Stimulated activated CD8-positive, alpha-beta memory T cell treated with anti-CD3 and anti-CD28 coated beads, Interleukin-7, amount 100 ng/mL, for 4 hours (primary cell): ENCODE results near the gene PEX11B.

Source experiments
- DNase-seq, 2 donors: peaks; one replicate each; pipeline ENCODE4 v3.0.0-alpha.2; 2020; ENCODE audit warnings: low read depth in 2 of 2

PEX11B gene

DNA sequence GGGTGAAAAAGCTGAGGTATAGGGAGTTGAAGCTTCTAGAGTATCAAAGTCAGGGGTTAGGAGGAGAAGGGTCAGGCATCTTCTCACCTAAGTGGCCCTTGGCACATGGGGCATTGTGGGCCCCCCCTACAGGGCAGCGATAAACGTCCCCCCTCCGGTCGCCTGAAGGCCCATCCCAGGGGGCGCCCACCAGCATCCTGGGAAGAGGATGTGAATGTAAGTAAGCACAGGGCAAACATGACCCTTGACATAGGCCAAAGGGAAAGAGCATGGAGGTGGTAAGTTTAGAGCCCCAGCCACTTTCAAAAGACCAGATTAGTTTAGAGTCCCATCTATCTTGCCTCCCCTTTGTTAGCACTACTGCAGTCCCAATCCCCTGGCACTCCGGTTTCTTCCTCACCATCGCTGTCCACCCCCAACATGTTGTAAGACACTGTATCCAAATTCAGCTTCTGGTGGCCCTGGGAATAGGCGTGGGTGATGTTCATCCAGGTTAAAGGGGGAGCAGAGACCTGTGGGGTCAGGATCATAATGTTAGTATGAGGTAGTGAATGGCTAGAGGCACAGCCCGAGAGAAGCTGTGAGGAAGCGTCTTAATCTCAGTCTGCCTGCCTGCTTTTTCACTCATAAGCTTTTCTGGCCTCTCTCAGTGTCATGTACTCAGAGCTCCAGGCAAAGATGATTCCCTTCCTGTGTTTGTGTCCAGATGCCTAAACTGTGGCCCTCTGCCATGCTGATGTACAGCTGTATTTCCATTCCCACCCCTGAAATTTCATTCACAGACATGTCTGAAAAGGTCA is 11.4 kb downstream of the PEX11B start:
- DNase-seq = no peak

DNA sequence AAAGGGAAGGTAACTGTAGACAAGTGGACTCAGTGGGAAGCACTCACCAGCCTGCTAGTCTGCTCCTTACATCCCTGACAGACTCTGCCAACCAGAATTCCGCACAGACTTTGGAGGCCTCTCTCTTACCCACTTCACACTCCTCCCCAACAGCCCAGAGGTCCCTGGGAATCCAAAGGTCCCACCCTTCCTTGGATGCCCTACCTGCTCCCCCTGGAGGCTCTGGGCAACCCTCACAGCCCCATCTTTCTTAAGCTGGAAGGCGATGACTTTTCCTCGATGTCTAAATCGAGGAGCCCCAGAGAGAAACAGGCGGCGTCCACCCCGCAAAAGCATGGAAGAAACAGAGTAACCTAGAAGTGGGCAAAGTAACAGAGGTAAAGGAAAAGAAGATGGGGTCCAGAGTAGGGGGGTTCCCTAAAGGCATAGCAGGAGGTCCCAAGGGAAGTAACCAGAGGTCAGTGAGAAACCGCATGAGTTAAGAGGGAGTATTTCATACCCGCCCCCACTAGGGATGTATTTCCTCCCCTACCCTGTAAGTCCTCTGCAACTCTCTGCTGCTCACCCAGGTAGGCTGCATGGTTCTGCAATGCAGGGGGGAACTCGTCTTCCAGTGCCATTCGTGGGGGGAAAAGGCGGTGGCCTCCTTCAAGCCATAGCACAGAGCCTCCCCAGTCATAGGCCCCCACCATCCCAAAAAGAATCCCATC is 17.1 kb downstream of the PEX11B start:
- no peak for DNase-seq

DNA sequence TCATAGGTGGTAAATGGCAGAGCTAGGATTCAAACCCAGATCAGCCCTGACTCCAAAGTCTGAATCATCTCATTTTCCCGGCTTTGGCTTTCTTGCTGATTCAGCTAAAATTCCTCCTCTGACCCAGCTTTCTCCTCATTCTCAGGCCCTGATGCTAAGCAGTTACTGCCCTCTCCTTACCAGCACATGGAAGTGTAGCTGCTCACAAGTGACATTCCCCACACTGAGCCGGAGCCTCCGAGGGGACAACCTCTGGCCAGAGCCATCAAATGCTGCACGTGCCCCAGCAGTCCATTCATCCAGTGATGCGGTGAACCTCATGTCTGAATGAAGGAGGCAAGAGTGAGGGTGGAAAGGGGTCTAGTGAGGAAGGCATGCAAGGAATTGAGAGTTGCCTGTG is 19.8 kb downstream of the PEX11B start:
- no peak for DNase-seq

DNA sequence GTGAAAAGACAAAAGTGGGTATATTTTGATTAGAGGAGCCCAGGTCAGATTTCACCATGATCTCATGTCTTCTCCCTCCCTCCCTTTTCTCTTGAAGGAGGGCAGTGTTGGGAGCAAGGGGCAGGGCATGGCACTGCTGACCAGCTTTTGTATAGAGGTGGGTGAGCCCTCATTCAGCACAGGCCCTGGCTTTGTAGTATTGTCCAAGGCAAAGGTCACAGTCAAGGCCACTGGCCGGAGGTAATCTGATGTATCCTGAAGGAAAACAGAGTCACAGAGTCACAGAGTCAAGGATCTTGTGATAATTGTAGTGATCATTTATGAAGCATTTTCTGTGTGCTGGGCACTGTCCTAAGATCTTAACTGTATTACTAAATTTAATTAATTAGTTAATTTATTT is 20.5 kb downstream of the PEX11B start:
- no peak for DNase-seq

DNA sequence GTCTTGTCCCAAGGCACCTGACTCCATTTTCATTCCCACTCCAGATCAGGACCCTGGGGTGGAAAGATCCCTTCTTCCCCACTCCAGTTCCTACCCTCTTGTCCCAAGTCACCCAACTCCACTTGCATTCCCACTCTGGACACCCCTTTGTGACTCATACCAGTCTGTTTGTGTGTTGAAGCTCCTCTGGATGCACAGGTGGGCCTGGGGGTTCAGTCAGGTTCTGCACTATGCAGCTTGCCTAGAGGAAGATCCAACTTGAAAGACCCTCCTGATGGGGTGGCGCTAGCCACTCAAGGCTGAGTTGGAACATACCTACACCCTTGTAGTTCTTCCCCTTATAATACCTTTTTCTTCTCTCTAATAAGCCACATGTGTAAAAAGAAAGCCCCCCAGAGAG is 23.0 kb downstream of the PEX11B start:
- DNase-seq = no peak

DNA sequence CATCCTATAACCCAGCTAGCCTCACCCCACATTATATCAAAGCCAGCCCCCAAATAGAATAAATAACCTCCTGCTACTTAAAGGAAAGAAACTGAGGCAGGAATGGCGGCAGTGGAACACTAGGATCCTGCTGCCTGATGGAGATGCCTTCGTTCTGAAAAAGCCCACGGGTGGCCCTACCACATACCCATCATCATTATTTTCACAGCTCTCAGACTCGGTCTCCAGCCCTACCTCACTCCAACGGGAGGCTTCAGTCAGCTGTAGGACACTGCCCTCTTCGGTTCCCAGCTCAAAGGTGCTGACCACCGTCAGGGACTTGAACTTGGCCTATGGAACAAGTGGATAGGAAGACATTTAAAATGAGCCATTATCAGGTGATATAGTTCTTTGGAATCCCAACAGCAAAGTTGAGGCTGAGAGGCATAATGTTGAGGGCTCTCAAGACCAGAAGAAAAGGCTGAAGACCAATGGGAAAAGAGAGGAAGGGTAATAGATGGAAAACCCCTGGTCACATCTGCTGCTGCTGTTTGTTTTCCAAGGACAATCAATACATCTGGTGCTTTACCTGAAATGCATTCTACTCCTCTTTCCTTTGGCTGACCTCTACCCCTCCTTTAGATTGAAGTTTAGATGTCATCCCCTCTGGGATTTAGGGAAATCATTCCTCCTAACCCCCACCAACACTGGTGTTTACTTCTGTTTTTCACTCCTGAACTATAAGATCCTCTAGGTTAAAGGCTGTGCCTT is 25.0 kb downstream of the PEX11B start:
- DNase-seq = no peak

DNA sequence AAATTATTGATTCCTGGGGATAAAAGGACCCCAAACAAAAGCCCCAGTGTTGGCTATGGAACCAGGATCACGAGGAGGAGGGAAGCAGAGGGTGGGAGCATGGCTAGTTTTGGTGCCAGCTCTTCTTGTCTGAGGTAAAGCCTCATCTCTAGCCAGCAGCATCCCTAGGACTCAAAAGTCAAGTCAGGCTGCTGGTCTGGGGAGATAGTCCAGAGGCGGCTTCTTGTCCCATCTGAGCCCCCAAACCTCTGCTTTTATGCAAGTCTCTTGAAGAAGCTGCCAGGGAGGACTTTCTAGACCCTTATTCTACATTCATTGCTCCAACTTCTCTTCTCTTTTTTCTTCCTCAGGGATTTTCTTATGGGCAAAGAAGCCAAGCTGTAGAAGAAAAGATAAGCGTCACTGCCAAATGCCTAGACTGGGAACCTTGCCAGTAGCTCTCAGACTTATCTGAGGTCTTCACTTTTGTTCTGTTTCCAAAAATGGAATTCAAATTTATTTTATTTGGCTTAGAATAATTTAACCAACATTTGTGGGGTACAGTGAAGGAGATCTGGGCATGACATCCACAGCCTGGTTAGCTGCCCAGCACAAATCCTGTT is 25.9 kb downstream of the PEX11B start:
- DNase-seq = no peak

DNA sequence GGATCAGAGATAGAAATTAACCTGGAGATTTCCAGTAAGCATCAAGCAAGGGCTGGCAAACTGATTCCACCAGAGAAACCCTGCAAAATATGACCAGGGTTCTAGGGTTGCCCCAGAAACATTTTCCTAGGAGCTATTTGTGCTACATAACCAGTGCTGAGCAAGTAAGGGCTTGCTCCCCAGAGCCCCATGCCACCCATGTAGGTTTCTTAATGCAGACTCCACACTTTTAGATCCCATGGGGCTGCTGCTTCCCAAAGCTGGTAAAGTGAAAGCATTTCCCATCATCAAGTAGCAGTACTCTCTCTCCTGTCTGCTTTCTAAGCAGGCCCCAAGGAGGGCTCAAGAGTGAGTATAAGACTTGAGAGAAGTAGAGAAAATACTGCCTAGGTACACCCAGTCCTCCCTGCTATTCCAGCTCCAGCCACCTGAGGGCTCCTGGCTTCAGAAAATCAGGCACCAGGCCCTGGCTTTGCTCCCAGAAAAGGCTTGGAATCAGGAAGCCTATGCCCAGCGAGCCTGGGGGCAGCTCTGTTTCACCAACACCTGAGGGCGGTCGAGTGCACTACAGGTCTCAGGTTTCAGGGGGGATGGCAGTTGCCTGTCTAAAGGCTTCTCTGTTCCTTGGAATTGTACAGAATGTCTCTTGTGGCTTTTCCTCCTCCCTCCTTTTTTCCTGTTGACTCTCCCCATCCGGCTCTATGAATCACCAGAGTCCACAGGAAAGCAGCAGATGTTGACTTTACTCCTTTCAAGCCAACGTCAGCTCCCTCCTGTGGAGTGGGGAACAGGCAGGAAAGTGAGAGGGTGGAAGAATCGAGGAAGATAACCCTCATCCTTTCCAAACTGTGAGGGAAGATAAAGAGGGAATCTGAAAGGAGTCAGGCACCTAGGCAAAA is 26.7 kb downstream of the PEX11B start:
- DNase-seq = peak; percentile 7 to 12

DNA sequence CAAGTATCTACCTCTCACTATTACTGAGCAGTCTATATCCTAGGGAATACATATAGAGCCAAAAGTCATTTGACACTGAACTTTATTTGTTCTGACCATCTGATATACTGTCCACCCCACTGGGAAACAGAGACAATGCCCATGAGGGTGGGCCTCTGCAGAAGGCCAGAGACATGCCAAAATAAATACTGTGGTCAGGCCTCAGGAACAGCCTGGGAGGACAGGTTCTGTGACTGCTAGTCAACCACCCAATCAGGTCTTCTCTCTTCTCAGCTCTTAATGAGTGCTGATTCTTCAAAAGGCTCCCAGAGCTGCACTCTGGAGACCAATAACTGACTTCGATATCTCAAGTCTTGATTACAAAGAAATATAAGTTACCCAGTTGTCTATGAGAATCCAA is 27.4 kb downstream of the PEX11B start:
- DNase-seq = no peak

DNA sequence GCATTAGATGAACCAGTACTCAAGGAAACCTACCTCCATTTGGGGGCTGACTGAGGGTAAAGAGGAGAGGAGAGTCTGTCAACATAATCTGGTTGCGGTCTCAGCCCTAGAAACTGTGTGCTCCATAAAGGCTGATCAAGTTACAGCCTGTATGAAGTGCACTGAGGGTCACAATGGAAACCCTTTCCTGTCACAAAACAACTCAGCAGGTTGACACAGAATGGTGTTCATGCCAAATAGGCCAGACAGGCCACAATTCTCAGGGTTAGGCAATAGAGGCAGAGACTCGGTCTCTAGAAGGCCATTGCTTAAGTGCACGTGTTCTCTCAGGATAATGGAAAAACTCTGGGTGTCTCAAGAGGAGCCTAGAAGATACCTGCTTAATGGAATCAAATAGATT is 28.8 kb downstream of the PEX11B start:
- no peak for DNase-seq

DNA sequence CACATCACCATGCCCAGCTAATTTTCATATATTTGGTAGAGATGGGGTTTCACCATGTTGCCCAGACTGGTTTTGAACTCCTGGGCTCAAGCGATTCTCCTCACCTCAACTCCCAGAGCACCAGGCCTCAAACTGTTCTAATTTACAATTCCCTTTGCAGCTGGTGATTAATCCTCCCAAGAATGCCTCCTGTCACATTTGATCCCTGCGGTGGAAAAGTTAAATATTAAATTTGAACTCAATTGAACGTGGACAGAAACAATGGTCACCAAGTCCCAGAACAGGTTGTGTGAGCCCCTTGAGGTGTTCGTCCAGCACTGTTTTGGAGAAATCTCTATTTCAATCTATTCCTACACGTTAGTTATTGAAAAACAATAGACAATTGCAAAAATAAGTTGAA is 30.9 kb downstream of the PEX11B start:
- DNase-seq = no peak

DNA sequence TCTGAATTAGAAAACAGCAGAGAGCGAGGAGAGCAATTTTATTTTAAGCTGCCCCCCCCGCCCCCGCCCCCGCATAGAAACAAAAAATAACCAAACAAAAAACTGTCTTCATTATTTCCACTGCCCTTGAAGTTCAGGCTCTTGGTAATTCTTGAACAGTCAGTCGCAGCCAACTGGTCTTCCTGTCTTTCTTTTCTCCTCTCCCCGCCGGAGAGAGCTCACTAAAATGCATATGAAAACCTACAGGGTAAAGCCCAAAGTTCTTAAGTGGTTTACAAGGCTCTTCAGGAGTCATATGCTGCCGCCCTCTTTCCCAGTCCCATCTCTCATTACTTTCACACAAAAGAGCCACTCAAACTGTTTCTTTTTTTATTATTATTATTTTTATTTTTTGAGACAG is 31.7 kb downstream of the PEX11B start:
- DNase-seq = no peak

DNA sequence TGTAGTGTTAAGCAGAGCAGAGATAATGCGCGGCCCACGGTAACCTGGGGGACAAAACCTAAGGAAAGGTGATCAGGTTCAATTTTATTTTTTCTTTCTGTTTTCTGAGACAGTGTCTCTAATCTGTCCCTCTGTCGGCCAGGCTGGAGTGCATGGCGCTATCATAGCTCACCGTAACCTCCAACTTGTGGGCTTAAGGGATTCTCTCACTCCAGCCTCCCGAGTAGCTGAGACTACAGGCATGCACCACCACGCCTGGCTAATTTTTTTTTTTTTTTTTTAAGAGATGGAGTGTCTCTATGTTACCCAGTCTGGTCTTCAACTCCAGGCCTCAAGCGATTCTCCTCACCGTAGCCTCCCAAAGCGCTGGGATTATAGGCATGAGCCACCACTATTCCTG is 32.1 kb downstream of the PEX11B start:
- no peak for DNase-seq

DNA sequence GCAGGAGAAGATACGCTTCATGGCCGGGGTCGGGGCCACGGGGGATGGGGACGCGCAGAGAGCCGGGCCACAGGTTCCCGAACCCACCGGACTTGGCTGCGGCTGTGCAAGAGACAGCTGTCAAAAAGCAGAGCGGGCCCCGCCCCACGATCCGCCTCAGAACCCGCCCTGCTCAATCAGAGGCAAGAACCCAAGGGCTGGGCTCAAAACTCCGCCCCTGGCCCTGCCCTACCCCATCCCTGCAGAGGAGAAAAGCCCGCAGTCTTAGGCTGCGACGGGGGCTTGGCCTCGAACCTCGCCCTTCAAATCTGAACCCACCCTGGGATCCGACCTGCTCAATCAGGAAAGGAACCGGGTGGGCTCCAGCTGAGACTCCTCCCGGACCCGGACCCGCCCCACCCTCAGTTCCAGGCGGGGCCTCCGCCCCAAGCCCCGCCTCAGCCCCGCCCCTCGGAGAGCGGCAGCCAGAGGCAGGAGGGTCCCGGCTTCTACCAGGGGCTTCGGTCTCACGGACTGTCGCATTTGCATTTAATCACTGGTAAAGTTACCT is 32.7 kb downstream of the PEX11B start, which contains the start of gene ANKRD35:
ANKRD35 (minus strand) TSS at position 129 of the 550 bp plus-strand sequence; CDS start at position 21, 108 bp downstream.
- DNase-seq = peak; percentile 80 to 82

DNA sequence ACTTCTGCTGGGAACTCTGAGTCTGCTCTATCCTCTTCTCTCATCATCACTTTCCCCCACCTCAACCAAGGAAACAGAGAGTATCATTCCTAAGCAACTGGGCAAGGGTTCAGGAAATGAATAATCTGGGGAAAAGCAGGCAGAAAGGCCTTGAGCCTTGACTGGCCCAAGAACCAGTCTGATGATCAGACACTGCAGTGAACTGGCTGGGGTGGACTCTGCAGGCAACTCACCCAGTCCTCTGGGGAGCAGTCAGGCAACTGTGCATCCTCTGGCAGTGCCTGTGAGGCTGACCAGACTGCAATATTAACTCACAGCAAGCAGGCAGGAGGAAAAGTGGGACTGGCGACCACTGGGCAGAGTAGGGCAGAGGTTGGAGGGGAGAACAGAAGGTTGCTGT is 33.8 kb downstream of the PEX11B start:
- DNase-seq = no peak

DNA sequence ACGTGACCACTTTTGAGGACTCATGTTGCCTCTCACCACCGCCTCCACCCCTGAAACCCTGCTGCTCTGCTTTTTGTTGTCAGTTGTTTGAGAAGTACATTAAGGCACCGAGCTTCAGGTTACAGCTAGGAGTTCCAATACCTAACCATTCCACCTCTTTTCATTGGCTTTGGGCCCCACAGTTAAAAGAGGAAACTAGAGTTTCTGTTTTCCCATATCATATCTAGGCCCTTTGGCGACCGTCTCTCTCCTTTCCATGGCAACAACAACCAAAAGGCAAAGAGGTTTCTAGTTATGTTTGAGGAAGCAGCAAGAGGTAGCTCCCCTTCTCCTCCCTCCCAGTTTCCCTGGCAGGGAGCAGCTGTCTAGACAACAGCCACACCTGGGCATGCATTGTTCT is 38.7 kb downstream of the PEX11B start:
- DNase-seq = no peak

DNA sequence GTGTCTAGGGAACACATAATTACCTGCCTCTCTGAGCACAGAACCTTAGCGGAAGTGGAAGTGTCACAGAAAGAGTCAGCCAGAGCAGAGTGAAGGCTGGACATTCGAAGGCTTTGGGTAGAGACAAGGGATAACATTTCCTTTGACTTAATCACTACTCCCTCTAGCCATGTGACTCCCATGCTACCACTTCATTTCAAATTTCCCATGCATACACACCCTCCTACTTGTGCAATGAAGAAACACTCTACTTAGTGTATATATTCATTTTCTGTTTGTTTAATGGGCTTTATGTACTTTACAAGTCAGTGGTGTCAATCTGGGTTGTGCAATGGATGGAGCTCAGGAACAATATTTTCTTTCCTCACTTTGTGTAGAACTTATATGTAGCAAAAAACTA is 39.8 kb downstream of the PEX11B start:
- DNase-seq = no peak

DNA sequence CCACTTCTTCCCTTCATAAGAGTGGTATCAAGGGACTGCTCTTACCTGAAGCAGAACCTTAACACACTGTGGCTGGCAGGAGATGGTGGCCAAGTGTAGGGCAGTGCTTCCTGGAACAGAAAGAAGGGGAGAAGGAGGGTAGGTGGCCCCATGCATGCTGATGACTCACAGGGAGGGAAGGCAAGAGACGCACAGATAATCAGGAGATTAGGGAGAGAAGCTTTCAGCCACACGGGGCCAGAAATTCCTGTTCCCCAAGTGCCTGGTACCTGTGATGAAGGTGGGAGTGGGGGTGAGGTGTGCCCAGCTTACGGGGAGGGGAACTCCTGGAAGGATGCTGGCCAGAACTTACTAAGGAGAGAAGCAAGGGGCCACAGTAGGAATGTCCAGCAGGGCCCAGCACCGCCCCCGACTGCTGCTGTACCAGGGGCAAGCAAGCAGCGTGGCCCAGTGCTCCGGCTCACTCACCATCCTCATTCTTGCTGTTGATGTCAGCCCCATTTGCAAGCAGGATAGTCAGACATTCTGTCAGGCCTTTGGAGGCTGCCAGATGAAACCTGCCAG is 40.5 kb downstream of the PEX11B start:
- no peak for DNase-seq

DNA sequence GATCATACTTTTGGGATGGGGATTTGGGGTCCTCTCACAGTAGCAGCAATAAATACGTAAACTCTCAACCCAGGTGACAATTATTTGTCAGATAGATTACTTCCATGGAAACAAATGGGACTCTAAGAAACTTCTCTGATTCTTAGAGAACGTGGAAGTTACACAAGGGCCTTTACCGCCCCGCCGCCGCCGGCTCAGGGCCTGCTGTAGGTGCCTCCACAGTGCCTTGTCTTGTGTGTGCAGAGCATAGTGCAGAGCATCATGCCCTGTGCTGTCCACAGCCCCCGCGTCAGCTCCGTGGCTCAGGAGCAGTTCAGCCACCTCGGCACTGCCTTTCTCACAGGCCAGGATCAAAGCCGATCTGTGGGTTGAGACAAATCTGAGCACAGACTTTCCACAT is 43.9 kb downstream of the PEX11B start:
- no peak for DNase-seq
